ENCODE results near the gene TLE5.

DNA sequence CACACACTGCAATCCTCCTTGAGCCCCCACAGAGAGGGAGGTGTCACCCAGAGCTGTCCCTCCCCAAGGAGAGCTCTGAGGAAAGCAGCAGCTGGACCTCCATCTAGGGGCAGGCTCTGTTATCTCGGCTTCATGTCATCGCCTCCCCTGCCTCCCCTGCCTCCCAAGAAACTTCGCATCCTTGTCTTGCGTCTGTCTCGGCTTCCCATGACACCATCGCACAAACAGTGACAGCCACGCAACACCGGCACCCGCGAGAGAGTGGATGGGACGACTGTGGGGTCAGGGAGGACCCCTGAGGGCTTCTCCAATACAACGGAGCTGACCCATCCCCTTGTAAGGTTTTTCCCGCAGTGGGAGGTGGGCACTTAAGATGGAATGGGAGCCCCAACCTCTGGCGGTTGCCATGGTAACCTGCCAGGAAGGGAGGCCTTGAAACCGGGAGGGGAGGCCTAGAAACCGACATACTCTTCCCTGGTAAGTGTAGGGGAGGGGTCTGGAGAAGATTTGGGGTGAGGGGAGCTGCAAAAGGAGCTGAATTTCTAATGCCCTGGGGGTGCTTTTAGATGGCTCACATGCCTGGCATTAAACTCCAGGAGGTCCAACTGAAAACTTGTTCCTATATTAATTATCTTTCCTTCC lies 49.6 kb downstream of the TLE5 start:
- TF ChIP-seq EZH2 (IDR thresholded peaks at IDR 0.05; ENCODE audit: borderline replicate concordance, low read depth, low read length, severe bottlenecking) (no peak), POLR2A (IDR thresholded peaks at IDR 0.05; ENCODE audit: low read depth, low read length) (no peak), JUN (IDR thresholded peaks at IDR 0.05; ENCODE audit: borderline replicate concordance, insufficient read depth, insufficient read length, low read depth) (no peak)
- TF ChIP-seq, protein P1, sequence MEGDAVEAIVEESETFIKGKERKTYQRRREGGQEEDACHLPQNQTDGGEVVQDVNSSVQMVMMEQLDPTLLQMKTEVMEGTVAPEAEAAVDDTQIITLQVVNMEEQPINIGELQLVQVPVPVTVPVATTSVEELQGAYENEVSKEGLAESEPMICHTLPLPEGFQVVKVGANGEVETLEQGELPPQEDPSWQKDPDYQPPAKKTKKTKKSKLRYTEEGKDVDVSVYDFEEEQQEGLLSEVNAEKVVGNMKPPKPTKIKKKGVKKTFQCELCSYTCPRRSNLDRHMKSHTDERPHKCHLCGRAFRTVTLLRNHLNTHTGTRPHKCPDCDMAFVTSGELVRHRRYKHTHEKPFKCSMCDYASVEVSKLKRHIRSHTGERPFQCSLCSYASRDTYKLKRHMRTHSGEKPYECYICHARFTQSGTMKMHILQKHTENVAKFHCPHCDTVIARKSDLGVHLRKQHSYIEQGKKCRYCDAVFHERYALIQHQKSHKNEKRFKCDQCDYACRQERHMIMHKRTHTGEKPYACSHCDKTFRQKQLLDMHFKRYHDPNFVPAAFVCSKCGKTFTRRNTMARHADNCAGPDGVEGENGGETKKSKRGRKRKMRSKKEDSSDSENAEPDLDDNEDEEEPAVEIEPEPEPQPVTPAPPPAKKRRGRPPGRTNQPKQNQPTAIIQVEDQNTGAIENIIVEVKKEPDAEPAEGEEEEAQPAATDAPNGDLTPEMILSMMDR (IDR thresholded peaks at IDR 0.05; ENCODE audit: extremely low read depth in 1 of 2, insufficient read depth in 1 of 2, low read depth in 1 of 2, low read length in 2 of 2): no peak
- TF ChIP-seq, protein P2, sequence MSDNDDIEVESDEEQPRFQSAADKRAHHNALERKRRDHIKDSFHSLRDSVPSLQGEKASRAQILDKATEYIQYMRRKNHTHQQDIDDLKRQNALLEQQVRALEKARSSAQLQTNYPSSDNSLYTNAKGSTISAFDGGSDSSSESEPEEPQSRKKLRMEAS (IDR thresholded peaks at IDR 0.05; ENCODE audit: insufficient read depth, insufficient read length): no peak

All from endothelial cell of umbilical vein (primary cell).